MCF 10A (cell line): Measurements from ENCODE around the gene EFEMP1. TPM values are rescaled to one million over a fixed set of nuclear protein-coding genes. Genes with fewer than 3 reads are reported as not detected.
A peak's percentile ranks its signal among the peaks of the same experiment; 100 is the strongest.

Source experiments
- BruUV-seq: library from RNA; stranded (reverse); fragments of 400-500 nt; replicated peaks from 2 replicates; lab custom pipeline; 2021; lab: Mats Ljungman, UMichigan
- CTCF ChIA-PET: fragments of 300-600 bp; sonication (Branson Sonifier 250); formaldehyde crosslinking; extraction: SDS; loops from one replicate; lab custom pipeline; 2021; ENCODE audit warnings: antibody characterized with exemption, inconsistent platforms; lab: Yijun Ruan, JAX
- POLR2A ChIA-PET: fragments of 300-600, 350-650 bp; sonication (Branson Sonifier 250); formaldehyde crosslinking; extraction: SDS; loops from one replicate; lab custom pipeline; 2020; ENCODE audit warnings: antibody characterized with exemption, inconsistent platforms; lab: Yijun Ruan, JAX
- DNase-seq: peaks from one replicate; pipeline ENCODE4 v3.0.0-alpha.2; 2018; ENCODE audit not compliant: unreplicated experiment
- H3K27ac Mint-ChIP-seq: one replicate; pipeline ENCODE4 v1.8.0; 2022; ENCODE audit warnings: mild to moderate bottlenecking, low read depth, mixed read lengths; ENCODE audit not compliant: unreplicated experiment
- H3K27me3 Mint-ChIP-seq: one replicate; pipeline ENCODE4 v1.8.0; 2022; ENCODE audit warnings: mixed read lengths; ENCODE audit not compliant: insufficient read depth, unreplicated experiment
- H3K36me3 Mint-ChIP-seq: one replicate; pipeline ENCODE4 v1.8.0; 2022; ENCODE audit warnings: mild to moderate bottlenecking, moderate library complexity, mixed read lengths; ENCODE audit not compliant: insufficient read depth, unreplicated experiment
- H3K4me1 Mint-ChIP-seq: one replicate; pipeline ENCODE4 v1.8.0; 2022; ENCODE audit warnings: mixed read lengths; ENCODE audit not compliant: insufficient read depth, unreplicated experiment
- H3K4me3 Mint-ChIP-seq: one replicate; pipeline ENCODE4 v1.8.0; 2022; ENCODE audit warnings: mild to moderate bottlenecking, moderate library complexity, mixed read lengths; ENCODE audit not compliant: unreplicated experiment
- H3K9me3 Mint-ChIP-seq: one replicate; pipeline ENCODE4 v1.8.0; 2022; ENCODE audit warnings: mixed read lengths; ENCODE audit not compliant: unreplicated experiment
- CTCF ChIP-seq: fragments of 200-600 bp; IDR thresholded peaks from one replicate; pipeline ENCODE4 v1.8.0; 2022; ENCODE audit warnings: antibody characterized with exemption, mild to moderate bottlenecking; ENCODE audit not compliant: unreplicated experiment
- intact Hi-C: fragments of 100-400 bp; cut with micrococcal nuclease; formaldehyde crosslinking; loops from 2 replicates; pipeline ENCODE4 v1.14.1; 2022
- total RNA-seq: library from RNA; stranded (reverse); gene quantifications from 2 replicates; pipeline ENCODE4 v1.2.3, GENCODE V29; 2022

The EFEMP1 gene
- total RNA-seq, 1 experiment from 2014 or later: 163 TPM

GRCh38 chr2:55885127-55885943 lies 38.2 kb downstream of the EFEMP1 start:
- Mint-ChIP-seq H3K27me3 (no peaks in the 10 kb centered on the region), H3K36me3 (peaks cover 21% of the 10 kb centered on the region), H3K27ac (peak overlapping the region; percentile 97), H3K4me3 (no peak overlapping the region), H3K4me1 (peaks cover 64% of the 10 kb centered on the region), H3K9me3 (no peaks in the 10 kb centered on the region)
- intact Hi-C loops: loop anchor here (1.0 kb wide), 1 partner anchor 23 kb away; no protein-coding TSS in a partner anchor
- TSS peak; percentile 31 for BruUV-seq
- TF ChIP-seq CTCF: no peak
- peak; percentile 91 for DNase-seq
- POLR2A ChIA-PET: interaction anchor here (0.6 to 6.2 kb wide), 19 partner anchors 9 to 876 kb away, joined by 3 to 47 read pairs (median 5); partner anchors contain the start of gene EFEMP1
- CTCF ChIA-PET: interaction anchor here (0.9 to 1.5 kb wide), 8 partner anchors 10 to 168 kb away, joined by 3 to 14 read pairs (median 4); partner anchors contain the start of gene EFEMP1

- no peak for DNase-seq
- Mint-ChIP-seq H3K4me1 (peaks cover 57% of the 10 kb centered on the region), H3K4me3 (no peak overlapping the region), H3K9me3 (no peaks in the 10 kb centered on the region), H3K27ac (peak overlapping the region; percentile 66), H3K27me3 (no peaks in the 10 kb centered on the region), H3K36me3 (peaks cover 20% of the 10 kb centered on the region)
- POLR2A ChIA-PET: interaction anchor here (0.7 to 6.2 kb wide), 8 partner anchors 8 to 164 kb away, joined by 3 to 47 read pairs (median 8); no protein-coding TSS in a partner anchor
- intact Hi-C loops: no loop called here
- no TSS peak for BruUV-seq
- CTCF ChIA-PET: interaction anchor here (0.6 to 1.1 kb wide), 2 partner anchors 77 to 112 kb away, joined by 3 to 8 read pairs; no protein-coding TSS in a partner anchor
- no peak for TF ChIP-seq CTCF
These were observed 39.8 kb downstream of the EFEMP1 start for GRCh38 chr2:55883829-55884228.

GRCh38 chr2:55883357-55883756 lies 40.2 kb downstream of the EFEMP1 start:
- Mint-ChIP-seq H3K27ac (peak overlapping the region; percentile 66), H3K4me1 (peaks cover 55% of the 10 kb centered on the region), H3K9me3 (no peaks in the 10 kb centered on the region), H3K36me3 (peaks cover 20% of the 10 kb centered on the region), H3K27me3 (no peaks in the 10 kb centered on the region), H3K4me3 (no peak overlapping the region)
- intact Hi-C loops: no loop called here
- TF ChIP-seq CTCF: no peak
- BruUV-seq: no TSS peak
- CTCF ChIA-PET: interaction anchor here (0.6 to 1.1 kb wide), 3 partner anchors 78 to 298 kb away, joined by 3 to 8 read pairs (median 7); no protein-coding TSS in a partner anchor
- POLR2A ChIA-PET: interaction anchor here (0.7 to 2.3 kb wide), 5 partner anchors 8 to 164 kb away, joined by 3 to 6 read pairs (median 4); partner anchors contain the start of gene EFEMP1
- DNase-seq: peak; percentile 38

GRCh38 chr2:55882954-55883353 lies 40.6 kb downstream of the EFEMP1 start:
- BruUV-seq: no TSS peak
- ChIA-PET POLR2A (interaction anchor here (0.9 to 1.4 kb wide), 3 partner anchors 9 to 43 kb away, joined by 3 to 4 read pairs (median 4); partner anchors contain the start of gene EFEMP1), CTCF (interaction anchor here (0.6 kb wide), 1 partner anchor 298 kb away, joined by 7 read pairs; no protein-coding TSS in a partner anchor)
- Mint-ChIP-seq H3K36me3 (peaks cover 20% of the 10 kb centered on the region), H3K4me3 (no peak overlapping the region), H3K9me3 (no peaks in the 10 kb centered on the region), H3K4me1 (peaks cover 53% of the 10 kb centered on the region), H3K27me3 (no peaks in the 10 kb centered on the region), H3K27ac (peak overlapping the region; percentile 66)
- intact Hi-C loops: no loop called here
- TF ChIP-seq CTCF: no peak
- no peak for DNase-seq
